Nephron (organoid): ENCODE data around the gene THAP4.
A peak's percentile ranks its signal among the peaks of the same experiment; 100 is the strongest.

Experiments used
- H3K27ac Mint-ChIP-seq, 3 experiments: 2 replicates each; pipeline ENCODE4 v1.8.0; 2020; ENCODE audit warnings: mixed read lengths in 3 of 3, mild to moderate bottlenecking in 2 of 3, moderate library complexity in 1 of 3
- H3K27me3 Mint-ChIP-seq: 2 replicates; pipeline ENCODE4 v1.8.0; 2021; ENCODE audit warnings: low read depth, mild to moderate bottlenecking, moderate library complexity, mixed read lengths
- H3K36me3 Mint-ChIP-seq: 2 replicates; pipeline ENCODE4 v1.8.0; 2020; ENCODE audit warnings: low read depth, mixed read lengths
- H3K4me1 Mint-ChIP-seq: 2 replicates; pipeline ENCODE4 v1.8.0; 2020; ENCODE audit warnings: mixed read lengths
- H3K4me3 Mint-ChIP-seq, 3 experiments: 2 replicates each; pipeline ENCODE4 v1.8.0; 2020; ENCODE audit warnings: mild to moderate bottlenecking in 3 of 3, mixed read lengths in 3 of 3, moderate library complexity in 2 of 3
- H3K9me3 Mint-ChIP-seq: 2 replicates; pipeline ENCODE4 v1.8.0; 2020; ENCODE audit warnings: mixed read lengths
- CTCF ChIP-seq, 3 experiments: fragments of 200-600 bp; sonication (generic); IDR thresholded peaks; one replicate each; pipeline ENCODE4 v1.5.0; 2021; ENCODE audit warnings: antibody characterized with exemption in 3 of 3; ENCODE audit not compliant: unreplicated experiment in 3 of 3

THAP4 gene

GRCh38 chr2:241582806-241583205 is 54.2 kb downstream of the THAP4 start:
- no peak for TF ChIP-seq CTCF (IDR thresholded peaks at IDR 0.05; ENCODE audit: unreplicated experiment in 3 of 3)
- H3K9me3 Mint-ChIP-seq, result peaks cover 51% of the 10 kb centered on the region
- H3K4me3 Mint-ChIP-seq, result no peak overlapping the region
- no peak overlapping the region for H3K27ac Mint-ChIP-seq
- H3K27me3 Mint-ChIP-seq, result peaks cover 3% of the 10 kb centered on the region
- H3K36me3 Mint-ChIP-seq, result peaks cover 32% of the 10 kb centered on the region
- peaks cover 12% of the 10 kb centered on the region for H3K4me1 Mint-ChIP-seq

- Mint-ChIP-seq H3K4me3 (no peak overlapping the region), H3K27ac (no peak overlapping the region), H3K9me3 (peaks cover 54% of the 10 kb centered on the region), H3K27me3 (peaks cover 3% of the 10 kb centered on the region), H3K36me3 (peaks cover 36% of the 10 kb centered on the region), H3K4me1 (peaks cover 16% of the 10 kb centered on the region)
- no peak for TF ChIP-seq CTCF (IDR thresholded peaks at IDR 0.05; ENCODE audit: unreplicated experiment in 3 of 3)
Observed at GRCh38 chr2:241582328-241582727, 54.6 kb downstream of the THAP4 start.

GRCh38 chr2:241579281-241579680 is 57.7 kb downstream of the THAP4 start:
- H3K9me3 Mint-ChIP-seq, result peaks cover 40% of the 10 kb centered on the region
- peaks cover 51% of the 10 kb centered on the region for H3K36me3 Mint-ChIP-seq
- no peaks in the 10 kb centered on the region for H3K27me3 Mint-ChIP-seq
- H3K4me1 Mint-ChIP-seq, result peaks cover 22% of the 10 kb centered on the region
- peak overlapping the region in 1 of 3 experiments; percentile 89 for H3K27ac Mint-ChIP-seq
- no peak overlapping the region for H3K4me3 Mint-ChIP-seq
- TF ChIP-seq CTCF (IDR thresholded peaks at IDR 0.05; ENCODE audit: unreplicated experiment in 3 of 3), result no peak

GRCh38 chr2:241577413-241578122 is 59.4 kb downstream of the THAP4 start:
- Mint-ChIP-seq H3K4me1 (peaks cover 22% of the 10 kb centered on the region), H3K9me3 (peaks cover 27% of the 10 kb centered on the region), H3K27ac (peak overlapping the region; percentile 12 to 89 (median 78)), H3K36me3 (peaks cover 57% of the 10 kb centered on the region), H3K27me3 (no peaks in the 10 kb centered on the region), H3K4me3 (peak overlapping the region in 2 of 3 experiments; percentile 12 to 22)
- TF ChIP-seq CTCF (IDR thresholded peaks at IDR 0.05; ENCODE audit: unreplicated experiment in 3 of 3), result no peak

GRCh38 chr2:241576293-241576654 is 60.7 kb downstream of the THAP4 start:
- Mint-ChIP-seq H3K36me3 (peaks cover 60% of the 10 kb centered on the region), H3K27me3 (peaks cover 9% of the 10 kb centered on the region), H3K4me3 (no peak overlapping the region), H3K27ac (no peak overlapping the region), H3K4me1 (peaks cover 22% of the 10 kb centered on the region), H3K9me3 (peaks cover 18% of the 10 kb centered on the region)
- no peak for TF ChIP-seq CTCF (IDR thresholded peaks at IDR 0.05; ENCODE audit: unreplicated experiment in 3 of 3)
